Large intestine (tissue), 3 donors: Measurements from ENCODE around the gene MISP. TPM values are rescaled to one million over a fixed set of nuclear protein-coding genes. Genes with fewer than 3 reads are reported as not detected.
A peak's percentile ranks its signal among the peaks of the same experiment; 100 is the strongest.
"Not testable (repeated sequence)": the region's sequence is repeated elsewhere in the genome, so short reads cannot be mapped to it uniquely, and the experiment has no call there.

ENCODE experiments used
- DNase-seq, 2 donors: peaks; one replicate each; pipeline versions ENCODE4 v3.0.0 to v3.0.0-alpha.2; 2013
- H3K27ac ChIP-seq: one replicate; pipeline ENCODE4 v1.5.1; 2013; ENCODE audit warnings: low read length
- H3K27me3 ChIP-seq: 2 replicates; pipeline ENCODE4 v1.6.1; 2013; ENCODE audit warnings: low read length; ENCODE audit not compliant: control insufficient read depth, insufficient read depth
- H3K36me3 ChIP-seq: 2 replicates; pipeline ENCODE4 v1.6.1; 2013; ENCODE audit warnings: low read length; ENCODE audit not compliant: control insufficient read depth, insufficient read depth
- H3K4me1 ChIP-seq: one replicate; pipeline ENCODE4 v1.6.1; 2013; ENCODE audit warnings: low read length; ENCODE audit not compliant: control insufficient read depth, insufficient read depth
- H3K4me3 ChIP-seq: one replicate; pipeline ENCODE4 v1.5.1; 2013; ENCODE audit warnings: low read length
- H3K9me3 ChIP-seq: one replicate; pipeline ENCODE4 v1.6.1; 2013; ENCODE audit warnings: mild to moderate bottlenecking, low read depth, low read length, moderate library complexity; ENCODE audit not compliant: control insufficient read depth
- WGBS: methylation state at CpG from one replicate; pipeline ENCODE4 v1.1.5; 2013; ENCODE audit warnings: low lambda C conversion rate; ENCODE audit not compliant: insufficient coverage; 5-methylcytosine and 5-hydroxymethylcytosine counted together
- polyA plus RNA-seq: library from polyadenylated mRNA; unstranded; fragments of 120-200 nt; gene quantifications from one replicate; pipeline ENCODE4 v1.2.1, GENCODE V29; 2013

Gene MISP
- polyA plus RNA-seq, 1 donor, result 200 TPM

DNA sequence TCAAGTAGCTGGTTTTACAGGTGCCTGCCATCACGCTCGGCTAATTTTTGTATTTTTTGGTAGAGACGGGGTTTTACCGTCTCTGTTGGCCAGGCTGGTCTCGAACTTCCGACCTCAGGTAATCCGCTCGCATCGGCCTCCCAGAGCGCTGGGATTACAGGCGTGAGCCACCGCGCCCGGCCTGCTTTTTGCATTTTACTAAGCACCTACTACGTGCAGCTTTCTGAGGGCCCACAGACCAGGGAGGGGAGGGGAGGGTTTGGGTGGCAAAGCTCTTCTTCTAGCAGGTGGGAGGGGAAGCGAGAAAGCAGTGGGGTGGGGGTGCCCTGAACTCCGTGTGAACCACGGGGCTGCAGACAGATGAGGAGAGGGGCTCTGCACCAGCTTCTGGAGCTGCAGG, 27.2 kb upstream of the MISP start:
- Histone ChIP-seq H3K27me3 (peaks cover 13% of the 10 kb centered on the region), H3K4me3 (no peak overlapping the region), H3K36me3 (peaks cover 6% of the 10 kb centered on the region), H3K4me1 (peaks cover 17% of the 10 kb centered on the region), H3K27ac (no peak overlapping the region), H3K9me3 (peaks cover 6% of the 10 kb centered on the region)
- no CpG with 5 or more reads among the region's 18 CpGs for WGBS
- no peak for DNase-seq

- Histone ChIP-seq H3K36me3 (peaks cover 6% of the 10 kb centered on the region), H3K9me3 (no peaks in the 10 kb centered on the region), H3K27ac (no peak overlapping the region), H3K27me3 (peaks cover 4% of the 10 kb centered on the region), H3K4me3 (no peak overlapping the region), H3K4me1 (peaks cover 7% of the 10 kb centered on the region)
- no peak for DNase-seq
- no CpG with 5 or more reads among the region's 13 CpGs for WGBS
Observed at GRCh38 chr19:725461-726089, 25.3 kb upstream of the MISP start.

DNA sequence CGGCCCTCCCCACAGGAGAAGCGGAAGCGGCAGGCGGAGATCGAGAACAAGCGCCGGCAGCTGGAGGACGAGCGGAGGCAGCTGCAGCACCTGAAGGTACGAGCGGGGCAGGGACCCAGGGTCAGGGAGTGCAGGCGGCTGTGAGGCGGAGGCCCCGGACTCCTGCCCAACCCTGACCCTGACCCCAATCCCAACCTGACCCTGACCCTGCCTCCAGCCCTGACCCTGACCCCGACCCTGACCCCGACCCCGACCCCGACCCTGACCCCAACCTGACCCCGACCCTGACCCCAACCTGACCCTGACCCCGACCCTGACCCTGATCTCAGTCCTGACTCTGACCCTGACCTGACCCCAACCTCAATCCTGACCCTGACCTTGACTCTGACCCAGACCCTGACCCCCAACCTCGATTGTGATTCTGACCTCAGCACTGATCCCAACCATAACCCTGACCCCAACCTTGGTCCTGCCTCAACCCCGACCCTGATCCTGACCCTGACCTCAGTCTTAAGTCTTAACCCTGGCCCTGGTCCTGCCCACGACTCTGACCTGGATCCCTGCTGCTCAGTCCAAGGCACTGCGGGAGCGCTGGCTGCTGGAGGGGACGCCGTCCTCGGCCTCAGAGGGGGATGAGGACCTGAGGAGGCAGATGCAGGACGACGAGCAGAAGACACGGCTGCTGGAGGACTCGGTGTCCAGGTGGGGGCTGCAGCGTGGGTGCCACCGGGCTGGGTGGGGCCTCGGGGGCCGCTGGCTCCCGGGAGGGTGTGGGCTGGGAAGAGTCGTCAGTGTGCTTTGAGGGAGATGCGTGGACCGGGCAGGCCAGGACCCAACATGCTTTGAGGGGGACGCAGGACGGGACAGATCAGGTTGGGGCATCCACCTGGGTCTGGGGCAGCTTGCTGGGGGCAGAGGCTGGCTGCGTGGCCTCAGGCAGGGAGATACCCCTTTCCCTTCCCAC, 23.6 kb upstream of the MISP start:
- H3K4me3 ChIP-seq, result no peak overlapping the region
- H3K27ac ChIP-seq, result peak overlapping the region; percentile 26
- WGBS, result no CpG with 5 or more reads among the region's 43 CpGs
- no peaks in the 10 kb centered on the region for H3K27me3 ChIP-seq
- H3K9me3 ChIP-seq, result no peaks in the 10 kb centered on the region
- peaks cover 6% of the 10 kb centered on the region for H3K36me3 ChIP-seq
- DNase-seq, result no peak
- H3K4me1 ChIP-seq, result peaks cover 6% of the 10 kb centered on the region

DNA sequence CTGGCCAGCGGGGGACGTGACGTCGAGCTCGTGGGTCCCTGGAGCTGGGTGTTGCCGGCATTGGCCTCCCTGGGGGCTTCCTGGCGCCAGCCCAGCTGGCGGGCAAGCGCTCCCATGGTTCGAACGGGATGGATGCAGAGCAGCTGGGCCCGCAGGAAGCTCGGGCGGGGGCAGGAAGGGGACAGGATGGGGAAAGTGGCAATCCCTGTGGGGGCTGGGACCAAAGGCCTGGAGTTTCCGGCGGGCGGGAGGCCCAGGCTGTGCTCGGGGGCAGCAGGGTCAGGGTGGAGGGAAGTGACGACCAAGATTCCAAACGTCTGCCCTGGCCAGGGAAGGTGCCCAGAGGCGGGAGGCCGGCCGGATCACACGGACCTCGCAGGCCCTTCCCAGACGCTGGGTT, 22.9 kb upstream of the MISP start:
- Histone ChIP-seq H3K36me3 (peaks cover 6% of the 10 kb centered on the region), H3K9me3 (no peaks in the 10 kb centered on the region), H3K27ac (peak overlapping the region; percentile 26), H3K4me1 (peaks cover 2% of the 10 kb centered on the region), H3K27me3 (no peaks in the 10 kb centered on the region), H3K4me3 (no peak overlapping the region)
- no CpG with 5 or more reads among the region's 26 CpGs for WGBS
- DNase-seq, result no peak

DNA sequence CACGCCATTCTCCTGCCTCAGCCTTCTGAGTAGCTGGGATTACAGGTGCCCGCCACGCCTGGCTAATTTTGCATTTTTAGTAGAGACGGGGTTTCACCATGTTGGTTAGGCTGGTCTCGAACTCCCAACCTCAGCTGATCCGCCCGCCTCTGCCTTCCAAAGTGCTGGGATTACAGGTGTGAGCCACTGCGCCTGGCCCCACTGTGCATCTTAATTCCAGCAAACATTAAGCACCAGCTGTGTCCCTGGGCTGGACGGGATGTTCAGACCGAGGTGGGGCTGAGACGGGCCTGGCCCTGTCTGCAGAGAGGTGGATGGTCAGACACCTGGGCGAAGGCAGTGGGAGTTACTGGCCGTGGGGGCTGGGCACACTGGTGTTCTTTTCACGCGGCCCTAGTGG, 21.3 kb upstream of the MISP start:
- H3K4me3 ChIP-seq, H3K4me1 ChIP-seq, H3K9me3 ChIP-seq, H3K36me3 ChIP-seq, DNase-seq, H3K27ac ChIP-seq, H3K27me3 ChIP-seq: not testable (repeated sequence)
- WGBS, result no CpG with 5 or more reads among the region's 15 CpGs

DNA sequence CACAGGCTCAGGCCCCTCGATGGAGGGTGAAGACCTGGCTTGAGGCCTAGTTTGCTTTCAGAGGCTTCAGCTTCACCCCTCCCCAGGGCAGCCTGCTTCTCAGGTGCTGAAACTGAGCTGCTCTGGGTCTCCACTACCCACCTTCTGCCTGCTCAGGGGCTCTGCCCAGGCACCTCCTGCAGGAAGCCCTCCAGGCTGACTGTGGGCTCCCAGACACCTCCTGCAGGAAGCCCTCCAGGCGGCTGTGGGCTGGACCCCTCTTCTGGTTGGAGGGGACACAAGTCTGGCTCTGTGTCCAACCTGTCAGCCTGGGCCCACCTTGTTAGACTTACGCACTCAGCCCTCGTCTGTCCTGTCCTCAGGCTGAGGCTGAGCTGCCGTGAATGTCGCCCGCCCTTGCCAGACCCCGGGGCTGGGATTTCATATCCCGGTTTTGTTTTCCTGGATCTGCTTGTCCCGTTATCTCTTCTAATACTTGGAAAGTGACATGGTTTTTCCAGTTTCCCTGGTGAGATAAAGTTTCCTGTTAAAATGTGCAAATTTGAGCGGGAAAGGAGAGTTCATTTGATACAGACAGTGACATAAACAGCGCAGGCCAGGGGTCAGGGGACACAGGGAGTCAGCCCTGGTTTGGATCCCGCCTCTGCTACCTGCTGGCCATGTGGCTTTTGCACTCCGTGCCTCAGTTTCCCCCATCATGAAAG, 20.8 kb upstream of the MISP start:
- H3K4me1 ChIP-seq, result peaks cover 5% of the 10 kb centered on the region
- H3K4me3 ChIP-seq, result no peak overlapping the region
- 100% methylated on average over 3 of the region's 14 CpGs for WGBS
- no peaks in the 10 kb centered on the region for H3K9me3 ChIP-seq
- H3K27ac ChIP-seq, result no peak overlapping the region
- no peak for DNase-seq
- peaks cover 7% of the 10 kb centered on the region for H3K36me3 ChIP-seq
- H3K27me3 ChIP-seq, result no peaks in the 10 kb centered on the region

DNA sequence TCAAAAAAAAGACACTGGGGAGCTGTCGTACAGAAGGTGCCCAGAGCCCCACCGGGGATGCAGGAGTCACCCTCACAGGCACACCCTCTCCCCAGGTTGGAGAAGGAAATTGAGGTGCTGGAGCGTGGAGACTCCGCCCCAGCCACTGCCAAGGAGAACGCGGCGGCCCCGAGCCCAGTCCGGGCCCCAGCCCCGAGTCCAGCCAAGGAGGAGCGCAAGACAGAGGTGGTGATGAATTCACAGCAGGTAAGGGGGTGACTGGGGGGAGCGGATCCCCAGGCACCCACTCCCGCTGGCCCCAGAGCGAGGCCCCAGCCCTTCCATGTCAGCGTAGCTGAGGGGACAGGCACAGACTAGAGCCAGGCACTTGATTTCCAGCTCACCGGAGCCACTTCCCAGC, 19.9 kb upstream of the MISP start:
- Histone ChIP-seq H3K9me3 (peaks cover 2% of the 10 kb centered on the region), H3K4me3 (no peak overlapping the region), H3K27me3 (no peaks in the 10 kb centered on the region), H3K27ac (no peak overlapping the region), H3K4me1 (peaks cover 9% of the 10 kb centered on the region), H3K36me3 (peaks cover 7% of the 10 kb centered on the region)
- no CpG with 5 or more reads among the region's 16 CpGs for WGBS
- no peak for DNase-seq

GRCh38 chr19:732148-733069, 18.5 kb upstream of the MISP start:
- Histone ChIP-seq H3K4me1 (peaks cover 18% of the 10 kb centered on the region), H3K36me3 (peaks cover 8% of the 10 kb centered on the region), H3K9me3 (peaks cover 6% of the 10 kb centered on the region), H3K27me3 (no peaks in the 10 kb centered on the region), H3K27ac (no peak overlapping the region), H3K4me3 (no peak overlapping the region)
- WGBS, result no CpG with 5 or more reads among the region's 24 CpGs
- DNase-seq, result no peak

GRCh38 chr19:734716-735115, 16.2 kb upstream of the MISP start:
- H3K36me3 ChIP-seq, result peaks cover 5% of the 10 kb centered on the region
- no peak overlapping the region for H3K4me3 ChIP-seq
- no peaks in the 10 kb centered on the region for H3K27me3 ChIP-seq
- no CpG with 5 or more reads among the region's 13 CpGs for WGBS
- H3K4me1 ChIP-seq, result peaks cover 39% of the 10 kb centered on the region
- no peak overlapping the region for H3K27ac ChIP-seq
- peaks cover 6% of the 10 kb centered on the region for H3K9me3 ChIP-seq
- no peak for DNase-seq
